Upper lobe of left lung (tissue), 4 donors: Measurements from ENCODE around the gene RNH1.

Source experiments
- POLR2A ChIP-seq, 4 donors: fragments of 450-650 bp; IDR thresholded peaks; one replicate each; pipeline ENCODE4 v1.5.1; 2016 to 2017; ENCODE audit warnings: antibody characterized with exemption in 4 of 4, mild to moderate bottlenecking in 2 of 4
- POLR2AphosphoS5 ChIP-seq, 2 donors: sonication (generic); formaldehyde crosslinking; IDR thresholded peaks; one replicate each; pipeline ENCODE4 v1.5.1; 2017; ENCODE audit warnings: antibody characterized with exemption in 2 of 2
- TF ChIP-seq, protein P1 (sequence below), 6 experiments: fragments of 450-650 bp in 4 of 6; fragments of 200-600 bp in 2 of 6; sonication (generic) in 2 of 6; IDR thresholded peaks; one replicate each; pipeline ENCODE4 v1.5.1; 2016 to 2019; ENCODE audit warnings: antibody characterized with exemption in 6 of 6

DNA sequence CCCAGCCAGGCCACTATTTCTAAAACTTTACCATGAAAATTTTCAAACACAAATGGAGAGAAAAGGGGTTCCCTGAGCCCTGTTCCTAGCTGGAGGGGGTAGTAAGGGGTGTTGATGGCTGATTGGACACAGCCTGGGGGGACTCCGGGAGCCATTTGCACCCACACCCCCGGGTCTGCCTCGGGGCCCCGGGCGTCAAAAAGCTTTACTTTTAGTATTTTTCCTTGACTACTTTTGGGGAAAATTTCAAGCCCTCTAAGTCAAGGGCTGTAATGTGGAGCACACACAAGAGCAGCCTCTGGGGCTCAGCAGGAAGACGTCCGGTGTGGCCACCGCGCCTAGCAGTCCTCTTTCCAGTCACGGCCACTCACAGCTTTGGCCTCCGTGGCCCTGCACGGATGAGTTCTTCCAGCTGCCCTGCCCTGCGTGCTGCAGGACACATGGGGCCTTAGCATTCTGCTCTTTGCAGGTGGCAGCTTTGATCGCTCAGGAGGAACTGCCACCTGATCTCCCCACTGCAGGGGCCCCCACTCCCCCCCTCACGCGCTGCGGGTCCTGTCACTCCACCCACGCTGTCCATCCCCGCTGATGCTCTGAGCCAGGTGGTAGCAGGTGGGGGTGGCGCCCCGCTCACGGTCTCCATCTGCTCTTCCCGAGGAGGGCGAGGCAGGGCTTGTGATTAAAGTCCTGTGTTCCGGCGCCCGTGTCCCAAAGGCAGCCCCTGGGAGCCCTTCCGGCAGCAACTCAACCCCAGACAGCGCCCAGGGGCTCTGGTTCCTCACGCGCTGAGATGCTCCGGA is 14.4 kb downstream of the RNH1 start:
- TF ChIP-seq POLR2A (IDR thresholded peaks at IDR 0.05) = no peak
- TF ChIP-seq, protein P1, sequence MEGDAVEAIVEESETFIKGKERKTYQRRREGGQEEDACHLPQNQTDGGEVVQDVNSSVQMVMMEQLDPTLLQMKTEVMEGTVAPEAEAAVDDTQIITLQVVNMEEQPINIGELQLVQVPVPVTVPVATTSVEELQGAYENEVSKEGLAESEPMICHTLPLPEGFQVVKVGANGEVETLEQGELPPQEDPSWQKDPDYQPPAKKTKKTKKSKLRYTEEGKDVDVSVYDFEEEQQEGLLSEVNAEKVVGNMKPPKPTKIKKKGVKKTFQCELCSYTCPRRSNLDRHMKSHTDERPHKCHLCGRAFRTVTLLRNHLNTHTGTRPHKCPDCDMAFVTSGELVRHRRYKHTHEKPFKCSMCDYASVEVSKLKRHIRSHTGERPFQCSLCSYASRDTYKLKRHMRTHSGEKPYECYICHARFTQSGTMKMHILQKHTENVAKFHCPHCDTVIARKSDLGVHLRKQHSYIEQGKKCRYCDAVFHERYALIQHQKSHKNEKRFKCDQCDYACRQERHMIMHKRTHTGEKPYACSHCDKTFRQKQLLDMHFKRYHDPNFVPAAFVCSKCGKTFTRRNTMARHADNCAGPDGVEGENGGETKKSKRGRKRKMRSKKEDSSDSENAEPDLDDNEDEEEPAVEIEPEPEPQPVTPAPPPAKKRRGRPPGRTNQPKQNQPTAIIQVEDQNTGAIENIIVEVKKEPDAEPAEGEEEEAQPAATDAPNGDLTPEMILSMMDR (IDR thresholded peaks at IDR 0.05) = no peak
- TF ChIP-seq POLR2AphosphoS5 (IDR thresholded peaks at IDR 0.05) = no peak
